SK-N-SH (cell line): ENCODE data around the gene UBN1. TPM values are rescaled to one million over a fixed set of nuclear protein-coding genes. Genes with fewer than 3 reads are reported as not detected.

ENCODE experiments used
- CTCF ChIA-PET: fragments of 300-600, 350-600 bp; formaldehyde crosslinking; extraction: SDS; loops from one replicate; lab custom pipeline; 2021; lab: Yijun Ruan, JAX
- POLR2A ChIA-PET: fragments of 350-600 bp; sonication (Branson Sonifier 250); formaldehyde crosslinking; extraction: SDS; loops from one replicate; lab custom pipeline; 2020; ENCODE audit warnings: antibody characterized with exemption, inconsistent platforms; lab: Yijun Ruan, JAX
- DNase-seq: peaks from one replicate; pipeline ENCODE4 v3.0.0; 2012
- H2AFZ ChIP-seq: fragments of 200-600 bp; sonication (generic); 2 replicates; pipeline ENCODE4 v1.8.1; 2016; ENCODE audit warnings: antibody characterized with exemption, mild to moderate bottlenecking, low read depth
- H3F3A ChIP-seq: fragments of 200-600 bp; sonication (generic); replicated peaks from 2 replicates; pipeline ENCODE3; 2016; ENCODE audit warnings: antibody characterized with exemption, mild to moderate bottlenecking; ENCODE audit not compliant: insufficient read depth
- H3K27ac ChIP-seq, 2 experiments: fragments of 200-500 bp in 1 of 2; fragments of 200-600 bp in 1 of 2; sonication (Bioruptor generic) in 1 of 2; sonication (generic), shearing (Covaris generic) in 1 of 2; 2 replicates each; pipeline versions ENCODE4 v1.5.1 to v1.6.1; 2014 to 2016; ENCODE audit warnings: low read depth in 2 of 2, inconsistent platforms in 1 of 2, low read length in 1 of 2, mild to moderate bottlenecking in 1 of 2, mixed read lengths in 1 of 2
- H3K27me3 ChIP-seq: fragments of 200-600 bp; sonication (generic), shearing (Covaris generic); 2 replicates; pipeline ENCODE4 v1.6.1; 2016; ENCODE audit warnings: mixed run types; ENCODE audit not compliant: insufficient read depth
- H3K36me3 ChIP-seq, 2 experiments: fragments of 200-500 bp in 1 of 2; fragments of 200-600 bp in 1 of 2; sonication (Bioruptor generic) in 1 of 2; sonication (generic) in 1 of 2; replicated peaks in 1 of 2; 2 replicates each; pipeline versions ENCODE3 to v1.5.1; 2014 to 2016; ENCODE audit warnings: low read length in 1 of 2, mild to moderate bottlenecking in 1 of 2; ENCODE audit not compliant: insufficient read depth in 2 of 2, control insufficient read depth in 1 of 2
- H3K4me1 ChIP-seq, 2 experiments: fragments of 200-500 bp in 1 of 2; fragments of 200-600 bp in 1 of 2; sonication (Bioruptor generic) in 1 of 2; sonication (generic), shearing (Covaris generic) in 1 of 2; 2 replicates each; pipeline versions ENCODE4 v1.5.1 to v1.6.1; 2014 to 2016; ENCODE audit warnings: low read depth in 1 of 2, low read length in 1 of 2, mixed run types in 1 of 2; ENCODE audit not compliant: insufficient read depth in 2 of 2, control insufficient read depth in 1 of 2
- H3K4me2 ChIP-seq: fragments of 200-600 bp; sonication (generic), shearing (Covaris generic); 2 replicates; pipeline ENCODE4 v1.6.1; 2017; ENCODE audit warnings: mixed run types
- H3K4me3 ChIP-seq, 2 experiments: fragments of 200-500 bp in 1 of 2; fragments of 200-600 bp in 1 of 2; sonication (Bioruptor generic) in 1 of 2; sonication (generic), shearing (Covaris generic) in 1 of 2; 2 replicates each; pipeline versions ENCODE4 v1.5.1 to v1.8.1; 2014 to 2016; ENCODE audit warnings: low read depth in 2 of 2, inconsistent platforms in 1 of 2, low read length in 1 of 2, mild to moderate bottlenecking in 1 of 2, mixed read lengths in 1 of 2, moderate library complexity in 1 of 2
- H3K79me2 ChIP-seq: fragments of 200-600 bp; sonication (generic); 2 replicates; pipeline ENCODE4 v1.8.1; 2017; ENCODE audit warnings: mild to moderate bottlenecking; ENCODE audit not compliant: insufficient read depth
- H3K9ac ChIP-seq: fragments of 200-600 bp; sonication (generic); 2 replicates; pipeline ENCODE4 v1.6.1; 2017; ENCODE audit warnings: mixed run types
- H3K9me2 ChIP-seq: fragments of 200-600 bp; sonication (generic); 2 replicates; pipeline ENCODE4 v1.6.1; 2017; ENCODE audit warnings: mixed run types
- H3K9me3 ChIP-seq: fragments of 200-600 bp; sonication (generic); 2 replicates; pipeline ENCODE4 v1.6.1; 2017; ENCODE audit warnings: mixed run types, mild to moderate bottlenecking, moderate library complexity
- H4K20me1 ChIP-seq: fragments of 200-600 bp; sonication (generic); 2 replicates; pipeline ENCODE4 v1.6.1; 2017; ENCODE audit warnings: mild to moderate bottlenecking, mixed run types; ENCODE audit not compliant: insufficient read depth
- CHD2 ChIP-seq: fragments of 150-350 bp; IDR thresholded peaks from 2 replicates; pipeline ENCODE4 v1.6.1; 2018; ENCODE audit warnings: low read length; ENCODE audit not compliant: partially characterized antibody
- ELF1 ChIP-seq: IDR thresholded peaks from 2 replicates; pipeline ENCODE4 v1.4.0; 2012
- EZH2phosphoT487 ChIP-seq: fragments of 200-600 bp; sonication (generic); IDR thresholded peaks from 2 replicates; pipeline ENCODE4 v1.6.1; 2017; ENCODE audit warnings: low read depth, mixed run types, mild to moderate bottlenecking, antibody characterized with exemption, moderate library complexity, borderline replicate concordance
- FOSL2 ChIP-seq: IDR thresholded peaks from 2 replicates; pipeline ENCODE4 v1.4.0; 2012; ENCODE audit warnings: low read depth, mild to moderate bottlenecking, moderate library complexity, borderline replicate concordance
- FOXJ3 ChIP-seq: sonication (generic); formaldehyde crosslinking; IDR thresholded peaks from 2 replicates; pipeline ENCODE4 v1.5.1; 2020; ENCODE audit warnings: mild to moderate bottlenecking, missing genetic modification reagents
- FOXM1 ChIP-seq: IDR thresholded peaks from 2 replicates; pipeline ENCODE4 v1.4.0; 2012; ENCODE audit warnings: low read depth, mild to moderate bottlenecking
- GABPA ChIP-seq: IDR thresholded peaks from 2 replicates; pipeline ENCODE4 v1.4.0; 2012; ENCODE audit warnings: low read depth, mild to moderate bottlenecking
- GATA2 ChIP-seq: sonication (generic); formaldehyde crosslinking; IDR thresholded peaks from 2 replicates; pipeline ENCODE4 v1.5.0; 2020; ENCODE audit warnings: mild to moderate bottlenecking, missing genetic modification reagents
- MAX ChIP-seq: IDR thresholded peaks from 2 replicates; pipeline ENCODE4 v1.4.0; 2012; ENCODE audit warnings: low read depth
- MEF2A ChIP-seq: IDR thresholded peaks from 2 replicates; pipeline ENCODE4 v1.4.0; 2012; ENCODE audit warnings: low read depth, borderline replicate concordance
- MXI1 ChIP-seq: IDR thresholded peaks from 2 replicates; pipeline ENCODE4 v1.6.1; 2012; ENCODE audit warnings: mild to moderate bottlenecking, low read depth, low read length, improper control_type of control experiment
- NFIC ChIP-seq: IDR thresholded peaks from 2 replicates; pipeline ENCODE4 v1.4.0; 2012; ENCODE audit warnings: borderline replicate concordance
- POLR2AphosphoS5 ChIP-seq: IDR thresholded peaks from 2 replicates; pipeline ENCODE4 v1.6.1; 2012; ENCODE audit warnings: low read depth, low read length
- RCOR1 ChIP-seq: fragments of 150-350 bp; IDR thresholded peaks from 2 replicates; pipeline ENCODE4 v1.6.1; 2017; ENCODE audit warnings: antibody characterized with exemption, low read length
- SIN3A ChIP-seq: IDR thresholded peaks from 2 replicates; pipeline ENCODE4 v1.6.1; 2012; ENCODE audit warnings: low read depth, mild to moderate bottlenecking, low read length, moderate library complexity, borderline replicate concordance
- SMC3 ChIP-seq: IDR thresholded peaks from 2 replicates; pipeline ENCODE4 v1.6.1; 2012; ENCODE audit warnings: low read depth, low read length, improper control_type of control experiment
- TCF12 ChIP-seq: IDR thresholded peaks from 2 replicates; pipeline ENCODE4 v1.4.0; 2012
- WGBS: methylation state at CpG from one replicate; pipeline ENCODE4 v1.1.6; 2017; ENCODE audit warnings: low lambda C conversion rate; 5-methylcytosine and 5-hydroxymethylcytosine counted together
- polyA plus RNA-seq, 3 experiments: library from polyadenylated mRNA; depleted of rRNA; stranded (reverse); fragments of >200 nt; gene quantifications; 2 replicates each; pipeline ENCODE4 v1.2.3, GENCODE V29; 2012
- TF ChIP-seq, protein P1 (sequence below): fragments of 150-350 bp; IDR thresholded peaks from 2 replicates; pipeline ENCODE4 v1.6.1; 2017; ENCODE audit warnings: antibody characterized with exemption, low read length, low read depth, borderline replicate concordance
- TF ChIP-seq, protein P2 (sequence below): fragments of 200-600 bp; sonication (generic); IDR thresholded peaks from 2 replicates; pipeline ENCODE4 v1.6.1; 2017; ENCODE audit warnings: antibody characterized with exemption, mild to moderate bottlenecking, moderate library complexity

The UBN1 gene
- polyA plus RNA-seq, 1 of the 3 experiments (the other 2 are of a cell fraction) = 10.9 TPM

- Histone ChIP-seq H3K4me2 (no peak overlapping the region), H3F3A (no peaks in the 10 kb centered on the region), H3K27ac (no peak overlapping the region), H3K27me3 (no peaks in the 10 kb centered on the region), H3K9ac (no peak overlapping the region), H3K79me2 (no peaks in the 10 kb centered on the region), H4K20me1 (no peaks in the 10 kb centered on the region), H2AFZ (no peak overlapping the region), H3K9me3 (no peaks in the 10 kb centered on the region), H3K4me3 (no peak overlapping the region), H3K9me2 (no peaks in the 10 kb centered on the region), H3K36me3 (no peaks in the 10 kb centered on the region), H3K4me1 (no peaks in the 10 kb centered on the region)
- no peak for DNase-seq
- CTCF ChIA-PET = no interaction called here
- POLR2A ChIA-PET = no interaction called here
- 60% methylated on average over 13 of the region's 14 CpGs for WGBS
- TF ChIP-seq GABPA (no peak), SIN3A (no peak), FOXJ3 (CRISPR knock-in tag) (no peak), NFIC (no peak), MAX (no peak), FOSL2 (no peak), MXI1 (no peak), ELF1 (no peak), TCF12 (no peak), RCOR1 (no peak), EZH2phosphoT487 (no peak), MEF2A (no peak), GATA2 (no peak), CHD2 (no peak), FOXM1 (no peak), POLR2AphosphoS5 (no peak), SMC3 (no peak)
- TF ChIP-seq, protein P1, sequence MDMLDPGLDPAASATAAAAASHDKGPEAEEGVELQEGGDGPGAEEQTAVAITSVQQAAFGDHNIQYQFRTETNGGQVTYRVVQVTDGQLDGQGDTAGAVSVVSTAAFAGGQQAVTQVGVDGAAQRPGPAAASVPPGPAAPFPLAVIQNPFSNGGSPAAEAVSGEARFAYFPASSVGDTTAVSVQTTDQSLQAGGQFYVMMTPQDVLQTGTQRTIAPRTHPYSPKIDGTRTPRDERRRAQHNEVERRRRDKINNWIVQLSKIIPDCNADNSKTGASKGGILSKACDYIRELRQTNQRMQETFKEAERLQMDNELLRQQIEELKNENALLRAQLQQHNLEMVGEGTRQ = no peak
- TF ChIP-seq, protein P2, sequence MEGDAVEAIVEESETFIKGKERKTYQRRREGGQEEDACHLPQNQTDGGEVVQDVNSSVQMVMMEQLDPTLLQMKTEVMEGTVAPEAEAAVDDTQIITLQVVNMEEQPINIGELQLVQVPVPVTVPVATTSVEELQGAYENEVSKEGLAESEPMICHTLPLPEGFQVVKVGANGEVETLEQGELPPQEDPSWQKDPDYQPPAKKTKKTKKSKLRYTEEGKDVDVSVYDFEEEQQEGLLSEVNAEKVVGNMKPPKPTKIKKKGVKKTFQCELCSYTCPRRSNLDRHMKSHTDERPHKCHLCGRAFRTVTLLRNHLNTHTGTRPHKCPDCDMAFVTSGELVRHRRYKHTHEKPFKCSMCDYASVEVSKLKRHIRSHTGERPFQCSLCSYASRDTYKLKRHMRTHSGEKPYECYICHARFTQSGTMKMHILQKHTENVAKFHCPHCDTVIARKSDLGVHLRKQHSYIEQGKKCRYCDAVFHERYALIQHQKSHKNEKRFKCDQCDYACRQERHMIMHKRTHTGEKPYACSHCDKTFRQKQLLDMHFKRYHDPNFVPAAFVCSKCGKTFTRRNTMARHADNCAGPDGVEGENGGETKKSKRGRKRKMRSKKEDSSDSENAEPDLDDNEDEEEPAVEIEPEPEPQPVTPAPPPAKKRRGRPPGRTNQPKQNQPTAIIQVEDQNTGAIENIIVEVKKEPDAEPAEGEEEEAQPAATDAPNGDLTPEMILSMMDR = no peak
Observed at GRCh38 chr16:4904942-4905615, 57.8 kb downstream of the UBN1 start.
